IPS DF 19.7 (cell line): ENCODE results near the gene SPIN3.
"Not testable (repeated sequence)": the region's sequence is repeated elsewhere in the genome, so short reads cannot be mapped to it uniquely, and the experiment has no call there.

ENCODE experiments used
- DNase-seq: peaks from one replicate; pipeline ENCODE4 v3.0.0-alpha.2; 2013; ENCODE audit warnings: low read depth, low spot score

The SPIN3 gene

DNA sequence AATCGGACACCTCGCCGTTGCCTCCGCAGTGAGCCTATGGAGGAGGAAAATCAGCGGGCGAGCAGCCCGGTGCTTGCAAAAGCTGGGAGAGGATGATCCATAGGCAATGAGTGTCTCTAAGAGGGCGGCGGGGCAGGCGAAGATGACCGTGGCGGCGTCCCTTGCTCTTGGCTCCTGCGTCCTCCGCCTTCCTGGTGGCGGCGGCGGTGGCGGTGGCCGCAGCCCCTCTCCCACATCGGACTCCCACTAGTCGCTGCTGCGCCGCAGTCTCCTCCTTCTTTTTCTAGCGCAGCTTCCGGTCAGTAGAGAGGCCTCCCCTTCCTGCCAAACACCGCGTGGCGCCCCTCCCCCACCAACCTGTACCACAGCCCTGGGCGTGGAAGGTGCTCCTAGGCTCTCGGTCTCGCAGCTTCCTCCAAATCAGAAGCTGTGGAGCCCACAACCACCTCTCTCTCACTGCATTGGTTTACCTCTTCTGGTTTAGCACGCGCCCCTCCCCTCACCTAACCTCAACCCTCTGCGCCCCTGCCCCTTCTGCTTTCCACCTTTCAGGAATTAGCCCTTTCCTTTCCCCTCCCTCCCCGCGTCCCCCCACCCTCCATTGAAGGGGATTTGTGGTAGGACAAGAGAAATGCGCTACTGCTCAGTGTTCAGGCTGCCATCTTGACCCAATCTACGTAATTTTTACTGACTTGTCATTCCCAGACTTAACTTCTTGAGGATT, at the start of gene SPIN3:
TSS of gene SPIN3 (minus strand) at position 271 of the 724 bp plus-strand sequence. CDS start 594 bp downstream, outside the sequence.
- DNase-seq, result peak; percentile 75

DNA sequence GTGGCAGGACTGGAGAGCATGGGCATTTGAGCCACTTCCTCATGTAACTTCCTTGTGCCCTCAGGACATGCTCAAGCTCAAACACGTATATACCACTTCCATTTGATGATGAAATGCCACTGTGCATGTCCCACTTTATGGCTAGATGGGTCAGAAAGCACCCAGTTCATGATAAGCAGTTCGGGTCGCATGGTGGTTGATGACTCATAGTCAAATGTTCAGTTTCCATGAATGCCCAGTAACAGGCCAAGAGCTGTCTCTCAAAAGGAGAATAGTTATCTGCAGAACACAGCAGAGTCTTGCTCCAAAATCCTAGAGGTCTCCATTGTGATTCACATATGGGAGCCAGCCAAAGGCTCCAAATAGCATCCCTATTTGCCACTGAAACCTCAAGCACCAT, 48.9 kb upstream of the SPIN3 start:
- no peak for DNase-seq

GRCh38 chrX:57037265-57037664, 41.9 kb upstream of the SPIN3 start:
- DNase-seq, result not testable (repeated sequence)

DNA sequence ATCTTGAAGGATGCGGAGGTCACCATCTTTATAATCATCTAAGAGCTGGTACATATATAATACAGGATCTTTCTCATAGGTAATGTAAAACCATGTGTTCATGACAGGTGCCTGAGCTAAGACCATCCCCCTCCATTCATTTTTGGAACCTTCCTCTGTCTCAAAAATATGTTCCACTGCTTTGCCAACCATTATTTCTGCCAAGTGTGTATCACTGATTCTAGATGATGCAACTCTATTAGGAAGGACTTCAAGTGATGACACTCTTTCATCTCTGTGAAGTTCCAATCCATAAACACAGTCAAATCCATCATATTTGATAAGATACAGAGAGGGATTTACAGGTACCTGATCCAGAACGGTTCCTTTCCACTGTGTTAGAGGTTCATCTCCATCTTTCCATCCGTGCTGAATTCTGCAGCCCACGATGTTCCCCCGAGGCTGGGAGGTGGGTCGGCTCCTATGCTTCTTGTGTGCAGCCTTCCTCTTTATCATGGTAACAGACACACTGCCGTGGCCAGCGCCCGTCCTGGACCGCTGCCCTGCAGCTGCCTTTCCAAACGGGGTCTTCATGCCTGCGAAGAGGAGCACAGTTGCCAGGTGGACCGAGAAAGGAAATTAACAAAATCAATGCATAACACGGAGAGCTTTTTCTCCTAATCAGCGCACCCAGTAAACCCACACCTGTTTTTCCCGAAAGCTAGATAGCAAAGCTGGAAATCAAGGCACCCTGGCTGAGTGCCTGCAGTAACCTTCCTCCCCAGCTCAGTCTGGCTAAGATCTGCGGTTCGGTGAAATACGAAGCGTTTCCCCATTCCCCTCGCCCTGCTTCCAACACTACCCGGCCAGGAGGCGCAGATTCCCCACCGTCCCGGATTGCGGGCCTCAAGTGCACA, 718 bp downstream of the SPIN3 start:
- DNase-seq, result no peak

DNA sequence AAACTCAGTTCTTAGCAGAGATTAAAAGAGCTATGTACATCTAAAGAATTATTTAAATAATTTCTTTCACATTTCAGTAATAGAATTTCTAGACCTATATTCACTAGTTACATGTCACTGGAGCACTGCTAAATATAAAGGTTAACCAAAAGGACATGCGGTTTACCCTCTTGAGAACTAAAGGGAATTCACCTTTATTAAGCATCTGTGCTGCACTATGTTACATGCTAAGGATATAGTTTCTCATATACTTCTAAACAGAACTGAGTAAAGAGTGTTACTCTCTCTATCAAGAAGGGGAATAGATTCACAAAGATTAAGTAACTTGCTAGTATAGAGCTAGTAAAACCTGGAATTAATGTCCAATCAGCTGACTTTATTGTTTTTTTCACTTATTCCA, 7.6 kb downstream of the SPIN3 start:
- no peak for DNase-seq

DNA sequence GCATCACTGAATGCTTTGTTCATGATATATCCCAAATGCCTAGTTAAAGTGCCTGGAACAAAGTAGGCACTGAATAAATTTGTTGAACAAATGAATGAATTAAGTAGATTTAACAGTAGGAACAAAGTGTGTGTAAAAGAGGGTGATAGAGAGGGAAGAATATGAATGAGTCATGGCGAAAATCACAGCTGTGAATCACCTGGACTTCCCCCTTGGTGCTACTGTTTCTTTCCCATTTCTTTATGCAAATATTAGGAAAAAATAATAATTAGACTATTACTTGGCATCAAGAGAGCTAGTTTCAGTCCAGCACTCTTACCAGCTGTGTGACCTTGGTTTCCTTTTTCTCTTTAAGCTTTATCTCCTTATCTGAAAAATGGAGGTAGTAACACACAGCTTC, 9.2 kb downstream of the SPIN3 start:
- no peak for DNase-seq

GRCh38 chrX:56978172-56978571, 17.2 kb downstream of the SPIN3 start:
- peak; percentile 9 for DNase-seq

DNA sequence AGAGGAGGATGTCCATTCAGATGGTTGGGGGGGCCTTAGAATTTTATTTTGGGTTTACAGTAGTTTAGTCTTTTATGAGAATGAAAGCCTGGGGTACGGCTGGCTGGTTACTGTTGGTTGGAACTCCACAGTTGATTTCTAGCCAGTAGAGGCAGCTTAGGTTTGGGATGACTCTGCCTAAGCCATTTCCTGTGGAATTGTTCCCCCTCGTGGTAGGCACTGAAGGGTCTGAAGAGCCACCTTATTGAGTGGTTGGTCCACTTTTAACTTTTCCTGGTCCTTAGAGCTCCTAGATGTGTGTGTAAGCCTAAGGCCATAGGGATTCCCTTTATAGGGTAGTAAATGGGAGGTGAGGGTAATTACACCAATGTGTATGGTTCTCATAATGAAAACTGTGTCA, 19.7 kb downstream of the SPIN3 start:
- DNase-seq, result no peak

GRCh38 chrX:56974408-56974807, 20.9 kb downstream of the SPIN3 start:
- no peak for DNase-seq

- DNase-seq, result no peak
These were observed 25.8 kb downstream of the SPIN3 start for GRCh38 chrX:56969559-56969958.

DNA sequence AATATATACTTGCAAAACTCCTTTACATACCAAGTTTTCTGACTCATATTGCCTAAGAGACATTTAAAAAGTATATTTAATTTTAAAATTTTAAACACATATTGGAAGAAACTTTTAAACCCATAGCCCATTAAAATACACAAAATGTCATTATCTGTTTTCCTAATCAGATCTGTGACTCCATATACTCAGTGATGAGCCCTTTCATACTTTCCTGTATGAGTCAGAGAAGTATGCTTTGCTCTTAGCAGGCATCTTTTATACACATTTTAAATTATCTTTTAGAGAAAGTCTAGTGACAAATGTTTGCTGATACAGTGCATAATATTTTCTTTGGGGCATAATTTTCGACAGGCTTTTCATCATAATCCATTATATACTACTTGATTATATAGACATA, 26.4 kb downstream of the SPIN3 start:
- no peak for DNase-seq

DNA sequence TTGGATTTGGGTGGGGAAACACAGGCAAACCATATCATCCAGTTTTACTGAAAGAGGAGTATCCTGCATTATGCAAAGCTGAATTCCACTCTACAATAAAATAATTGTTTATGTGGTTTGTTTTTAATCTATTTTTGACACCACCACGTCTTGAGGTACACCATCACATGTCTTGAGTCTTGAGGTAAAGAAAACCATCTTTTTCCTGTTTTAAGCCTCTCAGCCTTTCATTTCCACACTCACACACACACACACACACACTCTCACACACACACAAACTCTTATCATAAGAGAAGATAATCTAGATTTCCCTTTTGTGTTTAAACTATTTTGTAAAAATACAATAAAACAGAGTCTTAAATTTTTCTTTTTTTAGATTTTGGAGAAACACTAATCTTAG, 32.0 kb downstream of the SPIN3 start:
- DNase-seq, result no peak

DNA sequence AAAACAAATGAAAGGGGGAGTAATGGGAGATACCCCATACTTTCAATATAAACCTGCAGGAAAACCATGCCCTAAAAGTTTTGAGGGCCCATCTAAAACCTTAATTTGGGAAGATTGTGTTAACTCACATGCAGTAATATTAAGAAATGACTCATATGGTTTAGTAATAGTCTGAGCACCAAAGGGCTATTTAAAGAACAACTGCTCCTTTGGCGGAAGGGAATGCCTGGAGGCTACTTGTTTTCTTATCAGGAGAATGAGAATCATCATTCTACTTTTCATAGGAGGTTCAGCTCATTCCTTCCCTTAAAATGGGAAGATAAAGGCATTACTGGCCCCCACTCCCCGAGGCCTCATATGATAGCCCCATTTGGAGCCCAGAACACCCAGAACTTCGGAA, 47.6 kb downstream of the SPIN3 start:
- DNase-seq, result no peak

DNA sequence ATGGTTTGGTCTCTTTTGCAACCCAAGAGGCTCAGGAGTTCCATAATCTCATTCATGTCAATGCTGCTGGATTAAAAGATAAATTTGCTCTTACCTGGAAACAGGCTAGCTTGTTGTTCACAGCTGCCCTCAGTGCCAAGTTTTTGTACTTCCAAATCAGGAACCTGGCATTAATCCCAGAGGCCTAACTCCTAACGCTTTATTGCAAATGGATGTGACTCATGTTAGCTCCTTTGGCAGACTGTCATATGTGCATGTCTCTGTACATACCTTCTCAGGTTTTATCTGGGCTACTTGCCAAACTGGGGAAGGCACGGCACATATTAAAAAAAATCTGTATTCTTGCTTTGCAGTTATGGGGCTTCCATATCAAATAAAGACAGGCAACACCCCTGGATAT, 49.1 kb downstream of the SPIN3 start:
- not testable (repeated sequence) for DNase-seq

DNA sequence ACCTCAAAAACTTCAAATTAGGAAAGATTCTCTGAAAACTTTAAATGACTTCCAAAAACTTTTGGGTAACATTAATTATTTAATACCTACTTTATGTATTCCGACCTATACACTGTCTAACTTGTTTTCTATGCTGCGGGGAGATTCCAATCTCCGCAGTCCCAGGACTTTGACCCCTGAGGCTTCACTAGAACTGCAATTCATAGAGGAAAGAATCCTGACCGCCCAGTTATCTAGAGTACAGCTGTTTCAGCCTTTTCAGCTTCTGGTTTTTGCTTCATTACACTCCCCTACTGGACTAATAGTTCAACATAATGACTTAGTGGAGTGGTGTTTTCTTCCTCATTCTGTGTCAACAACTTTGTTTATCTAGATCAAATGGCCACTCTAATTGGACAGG, 50.1 kb downstream of the SPIN3 start:
- not testable (repeated sequence) for DNase-seq

GRCh38 chrX:56943264-56943663, 52.1 kb downstream of the SPIN3 start:
- no peak for DNase-seq
